ENCODE results near the gene PBX4. TPM values are rescaled to one million over a fixed set of nuclear protein-coding genes. Genes with fewer than 3 reads are reported as not detected.

Gene PBX4
- total RNA-seq, 1 donor from 2014 or later = 5.2 TPM

GRCh38 chr19:19637186-19637522 is 18.7 kb upstream of the PBX4 start:
- Mint-ChIP-seq H3K27ac (no peak overlapping the region), H3K36me3 (ENCODE audit: insufficient read depth) (peaks cover 19% of the 10 kb centered on the region), H3K4me1 (ENCODE audit: low read depth) (peaks cover 2% of the 10 kb centered on the region), H3K4me3 (ENCODE audit: low read depth) (no peak overlapping the region), H3K27me3 (no peaks in the 10 kb centered on the region), H3K9me3 (ENCODE audit: low read depth) (no peaks in the 10 kb centered on the region)
- TF ChIP-seq, protein P1, sequence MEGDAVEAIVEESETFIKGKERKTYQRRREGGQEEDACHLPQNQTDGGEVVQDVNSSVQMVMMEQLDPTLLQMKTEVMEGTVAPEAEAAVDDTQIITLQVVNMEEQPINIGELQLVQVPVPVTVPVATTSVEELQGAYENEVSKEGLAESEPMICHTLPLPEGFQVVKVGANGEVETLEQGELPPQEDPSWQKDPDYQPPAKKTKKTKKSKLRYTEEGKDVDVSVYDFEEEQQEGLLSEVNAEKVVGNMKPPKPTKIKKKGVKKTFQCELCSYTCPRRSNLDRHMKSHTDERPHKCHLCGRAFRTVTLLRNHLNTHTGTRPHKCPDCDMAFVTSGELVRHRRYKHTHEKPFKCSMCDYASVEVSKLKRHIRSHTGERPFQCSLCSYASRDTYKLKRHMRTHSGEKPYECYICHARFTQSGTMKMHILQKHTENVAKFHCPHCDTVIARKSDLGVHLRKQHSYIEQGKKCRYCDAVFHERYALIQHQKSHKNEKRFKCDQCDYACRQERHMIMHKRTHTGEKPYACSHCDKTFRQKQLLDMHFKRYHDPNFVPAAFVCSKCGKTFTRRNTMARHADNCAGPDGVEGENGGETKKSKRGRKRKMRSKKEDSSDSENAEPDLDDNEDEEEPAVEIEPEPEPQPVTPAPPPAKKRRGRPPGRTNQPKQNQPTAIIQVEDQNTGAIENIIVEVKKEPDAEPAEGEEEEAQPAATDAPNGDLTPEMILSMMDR (IDR thresholded peaks at IDR 0.05; ENCODE audit: unreplicated experiment) = no peak
- DNase-seq (ENCODE audit: low spot score, unreplicated experiment) = no peak

GRCh38 chr19:19636573-19637185 is 18.2 kb upstream of the PBX4 start:
- Mint-ChIP-seq H3K4me3 (ENCODE audit: low read depth) (no peak overlapping the region), H3K4me1 (ENCODE audit: low read depth) (no peaks in the 10 kb centered on the region), H3K27ac (no peak overlapping the region), H3K27me3 (no peaks in the 10 kb centered on the region), H3K9me3 (ENCODE audit: low read depth) (no peaks in the 10 kb centered on the region), H3K36me3 (ENCODE audit: insufficient read depth) (peaks cover 19% of the 10 kb centered on the region)
- DNase-seq (ENCODE audit: low spot score, unreplicated experiment) = no peak
- TF ChIP-seq, protein P1 (IDR thresholded peaks at IDR 0.05; ENCODE audit: unreplicated experiment) = no peak

DNA sequence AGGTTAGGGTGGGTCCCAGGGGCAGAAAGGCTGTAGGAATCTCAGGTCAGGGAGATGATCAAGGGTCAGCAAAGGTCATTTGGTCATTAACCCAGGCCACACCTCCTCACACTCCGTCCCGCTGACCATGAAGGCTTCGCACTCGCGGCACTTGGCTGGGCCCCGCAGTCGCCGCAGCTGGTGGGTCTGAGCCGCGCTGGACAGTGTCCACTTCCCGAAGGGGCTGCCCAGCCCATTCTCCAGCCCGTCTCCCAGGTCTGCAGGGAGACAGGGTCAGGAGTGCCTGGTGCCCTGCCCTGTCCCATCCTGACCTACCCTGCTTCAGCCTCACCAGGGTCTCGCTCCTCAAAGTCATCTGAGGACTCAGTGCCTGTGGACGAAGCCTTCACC is 16.8 kb upstream of the PBX4 start:
- no peak for DNase-seq (ENCODE audit: low spot score, unreplicated experiment)
- H3K9me3 Mint-ChIP-seq (ENCODE audit: low read depth) = no peaks in the 10 kb centered on the region
- H3K4me3 Mint-ChIP-seq (ENCODE audit: low read depth) = no peak overlapping the region
- no peaks in the 10 kb centered on the region for H3K27me3 Mint-ChIP-seq
- H3K27ac Mint-ChIP-seq = no peak overlapping the region
- TF ChIP-seq, protein P1 (IDR thresholded peaks at IDR 0.05; ENCODE audit: unreplicated experiment) = no peak
- H3K4me1 Mint-ChIP-seq (ENCODE audit: low read depth) = no peaks in the 10 kb centered on the region
- peaks cover 19% of the 10 kb centered on the region for H3K36me3 Mint-ChIP-seq (ENCODE audit: insufficient read depth)

- no peak overlapping the region for H3K4me3 Mint-ChIP-seq (ENCODE audit: low read depth)
- H3K27ac Mint-ChIP-seq = no peak overlapping the region
- DNase-seq (ENCODE audit: low spot score, unreplicated experiment) = no peak
- no peaks in the 10 kb centered on the region for H3K27me3 Mint-ChIP-seq
- no peaks in the 10 kb centered on the region for H3K4me1 Mint-ChIP-seq (ENCODE audit: low read depth)
- H3K36me3 Mint-ChIP-seq (ENCODE audit: insufficient read depth) = peaks cover 19% of the 10 kb centered on the region
- TF ChIP-seq, protein P1 (IDR thresholded peaks at IDR 0.05; ENCODE audit: unreplicated experiment) = no peak
- no peaks in the 10 kb centered on the region for H3K9me3 Mint-ChIP-seq (ENCODE audit: low read depth)
These were observed 16.2 kb upstream of the PBX4 start for GRCh38 chr19:19634516-19635312.

DNA sequence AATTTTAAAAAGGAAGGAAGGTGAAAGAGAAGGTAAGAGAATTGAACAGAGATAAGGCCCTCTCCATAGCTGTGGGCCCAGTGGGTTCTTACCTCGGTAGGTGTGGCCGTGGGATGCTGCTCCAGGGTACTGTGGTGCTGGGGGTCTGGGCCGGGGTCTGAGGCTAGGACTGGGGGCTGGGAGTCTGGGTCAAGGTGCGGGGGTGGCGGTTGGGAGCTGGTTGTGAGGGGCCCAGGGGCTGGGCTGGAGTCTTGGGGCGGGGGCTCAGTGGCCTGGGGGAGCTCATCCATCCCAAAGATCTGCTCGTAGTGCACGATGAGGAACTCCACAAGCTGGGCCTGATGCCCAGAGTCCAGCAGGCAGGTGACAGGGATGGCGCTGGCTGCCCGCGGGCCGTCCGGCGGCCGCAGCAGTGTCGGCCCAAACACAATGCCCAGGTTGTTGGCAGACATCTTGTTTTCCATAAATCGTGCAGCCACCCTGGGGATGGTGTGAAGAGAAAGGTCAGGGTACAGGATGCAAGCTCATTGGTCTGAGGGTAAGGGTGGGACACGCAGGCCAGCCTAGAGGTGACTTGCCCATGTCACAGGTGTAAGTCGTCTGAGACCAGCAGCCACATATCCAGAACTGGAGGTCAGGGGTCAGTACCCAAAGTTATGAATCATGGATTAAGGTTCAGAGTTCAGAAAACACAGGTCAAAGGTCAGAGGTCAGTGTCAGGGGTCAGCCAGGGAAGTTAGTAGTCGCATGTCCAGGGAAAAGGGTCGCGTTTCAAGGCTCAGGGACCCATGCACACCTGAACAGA is 15.4 kb upstream of the PBX4 start:
- Mint-ChIP-seq H3K4me1 (ENCODE audit: low read depth) (peaks cover under 1% of the 10 kb centered on the region), H3K27me3 (no peaks in the 10 kb centered on the region), H3K9me3 (ENCODE audit: low read depth) (no peaks in the 10 kb centered on the region), H3K36me3 (ENCODE audit: insufficient read depth) (peaks cover 20% of the 10 kb centered on the region), H3K27ac (no peak overlapping the region), H3K4me3 (ENCODE audit: low read depth) (no peak overlapping the region)
- no peak for DNase-seq (ENCODE audit: low spot score, unreplicated experiment)
- TF ChIP-seq, protein P1 (IDR thresholded peaks at IDR 0.05; ENCODE audit: unreplicated experiment) = no peak
